Epithelial cell of prostate (primary cell): ENCODE results near the gene IL9.
A peak's percentile ranks its signal among the peaks of the same experiment; 100 is the strongest.

Experiments
- DNase-seq: peaks from one replicate; pipeline ENCODE4 v3.0.0-alpha.2; 2011; ENCODE audit warnings: low read depth, low spot score
- H3K27ac ChIP-seq: fragments of 450-650 bp; 2 replicates; pipeline ENCODE4 v1.5.1; 2017; ENCODE audit warnings: mild to moderate bottlenecking

IL9 gene

DNA sequence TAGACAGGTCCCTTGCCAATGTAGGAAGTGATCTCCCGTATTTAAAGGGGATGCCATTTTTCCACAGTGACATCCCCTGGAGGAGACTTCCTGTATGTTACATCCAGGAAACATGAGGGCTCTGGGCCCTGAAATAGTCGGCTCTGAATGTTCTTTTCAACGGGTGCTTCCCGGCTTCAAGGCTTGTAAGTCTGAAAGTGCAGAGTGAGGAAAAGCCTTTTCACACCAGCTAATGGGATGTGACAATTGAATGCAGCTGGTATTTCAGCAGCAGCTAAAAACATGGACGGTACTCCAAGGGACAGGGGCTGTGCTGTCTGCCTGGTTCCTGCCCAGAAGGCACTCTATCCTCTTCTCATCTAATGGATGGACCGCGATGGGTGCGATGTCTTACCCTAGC, 1.4 kb downstream of the IL9 start:
- no peak overlapping the region for H3K27ac ChIP-seq
- no peak for DNase-seq

GRCh38 chr5:135891791-135892190, 3.9 kb downstream of the IL9 start:
- no peak for DNase-seq
- H3K27ac ChIP-seq: no peak overlapping the region

- H3K27ac ChIP-seq: no peak overlapping the region
- no peak for DNase-seq
These were observed 4.4 kb downstream of the IL9 start for GRCh38 chr5:135891268-135891667.

DNA sequence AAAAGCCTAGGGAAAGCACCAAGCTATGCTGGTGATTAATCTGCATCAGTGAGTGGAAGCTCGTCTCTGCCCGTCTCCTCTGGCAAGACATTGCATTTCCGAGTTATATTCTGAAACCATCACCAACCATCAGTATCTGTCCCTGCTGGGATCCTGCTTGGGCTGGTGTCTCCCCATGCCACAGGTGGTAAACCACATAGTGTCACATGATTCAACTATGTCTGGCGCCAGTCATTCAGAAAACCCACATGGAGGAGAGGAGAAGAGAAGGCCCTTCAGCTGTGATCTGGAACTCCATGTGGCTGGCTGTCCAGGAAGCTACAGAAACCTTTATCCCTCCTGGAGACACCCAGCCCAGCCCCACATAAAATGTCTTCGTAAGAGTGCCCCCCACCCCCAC, 4.8 kb downstream of the IL9 start:
- H3K27ac ChIP-seq: no peak overlapping the region
- no peak for DNase-seq

DNA sequence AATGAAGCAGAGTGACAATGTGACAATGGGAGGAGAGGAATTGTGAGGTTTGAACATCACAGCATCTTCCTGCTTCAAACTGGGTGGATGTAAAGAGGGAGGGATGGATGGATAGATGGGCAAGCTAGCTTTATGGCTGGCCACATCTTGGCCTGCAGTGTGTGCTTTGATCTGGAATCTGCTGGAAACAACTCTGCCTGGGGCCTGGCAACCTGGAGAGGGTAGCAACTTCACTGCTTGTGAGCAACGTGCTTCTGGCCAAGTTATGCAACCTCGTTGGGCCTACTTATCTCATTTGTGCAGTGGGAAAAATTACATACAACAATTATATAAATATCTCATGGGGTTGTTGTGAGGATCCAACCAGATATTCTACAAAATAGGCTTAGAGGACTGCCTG, 5.3 kb downstream of the IL9 start:
- H3K27ac ChIP-seq: no peak overlapping the region
- no peak for DNase-seq

DNA sequence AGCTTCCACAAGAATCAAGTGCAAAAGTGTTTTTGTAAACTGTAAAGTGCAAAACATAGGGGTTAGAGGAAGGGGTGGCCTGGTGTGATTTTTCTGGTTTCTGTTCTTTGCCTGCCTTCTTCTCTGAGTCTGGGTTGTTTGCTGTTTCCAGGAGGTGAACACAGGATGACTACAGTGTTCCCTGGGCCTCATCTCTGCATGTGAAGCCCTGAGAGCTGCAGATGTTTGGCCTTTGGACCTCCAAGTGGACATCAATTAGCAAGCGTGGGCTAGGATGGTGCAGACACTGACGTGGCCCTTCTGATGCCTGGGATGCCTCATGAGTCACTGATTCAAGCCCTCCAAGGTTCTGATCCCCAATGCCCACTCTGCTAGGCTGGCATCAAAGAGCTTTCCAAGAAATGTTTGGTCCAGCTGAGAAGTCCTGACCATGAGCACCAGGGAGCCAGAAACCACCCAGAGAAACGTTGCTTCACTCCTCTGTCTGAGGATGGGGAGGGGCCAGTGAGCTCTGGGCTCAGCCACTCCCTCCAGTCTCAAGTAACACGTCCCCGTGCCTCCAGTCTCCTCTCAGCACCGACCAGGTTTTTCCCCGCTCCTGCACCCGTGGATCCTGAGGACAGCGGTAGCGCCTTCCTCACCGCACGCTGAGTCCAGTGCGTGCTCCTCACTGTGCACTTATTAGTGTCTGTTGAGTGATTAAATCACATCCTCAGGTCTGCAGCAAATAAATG, 7.6 kb downstream of the IL9 start:
- no peak overlapping the region for H3K27ac ChIP-seq
- no peak for DNase-seq

DNA sequence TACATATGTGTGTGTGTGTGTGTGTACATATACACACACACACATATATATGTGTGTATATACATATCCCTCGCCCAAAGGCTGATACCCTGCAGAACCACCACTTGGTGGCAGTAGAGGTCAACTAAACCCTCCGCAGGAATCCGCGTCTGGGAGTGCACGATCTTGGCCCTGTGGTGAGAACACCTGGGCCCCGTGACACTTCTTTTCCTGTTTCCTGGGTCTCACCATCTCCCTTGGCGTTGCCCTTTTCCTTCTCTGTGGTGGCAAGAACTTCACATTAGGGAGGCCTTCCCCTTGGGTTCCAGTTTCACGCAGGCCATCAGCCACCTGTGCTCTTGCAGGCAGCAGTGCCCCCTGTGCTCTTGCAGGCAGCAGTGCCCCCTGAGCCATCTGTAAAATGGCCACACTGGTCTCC, 8.2 kb downstream of the IL9 start:
- peak; percentile 20 for DNase-seq
- H3K27ac ChIP-seq: no peak overlapping the region

DNA sequence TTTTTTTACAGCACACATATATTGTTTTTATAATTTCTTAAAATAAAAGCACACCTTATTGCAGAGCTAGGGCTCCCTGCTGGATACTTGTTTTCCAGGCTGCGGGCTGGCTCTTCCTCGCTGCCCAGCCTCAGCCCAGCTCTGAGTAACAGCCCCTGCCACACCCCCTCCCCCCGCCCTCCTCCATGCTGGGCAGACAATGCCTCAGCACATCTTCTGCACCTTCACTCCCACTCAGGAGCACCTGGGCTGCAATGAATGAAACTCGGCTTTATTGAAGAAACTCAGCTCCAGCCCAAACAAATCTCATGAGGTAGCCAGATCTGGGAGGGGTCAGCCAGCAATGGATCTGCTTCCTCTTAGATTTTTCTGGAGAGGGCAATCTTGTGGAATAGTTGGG, 9.5 kb downstream of the IL9 start:
- no peak for DNase-seq
- H3K27ac ChIP-seq: no peak overlapping the region

GRCh38 chr5:135885031-135885430, 10.6 kb downstream of the IL9 start:
- no peak overlapping the region for H3K27ac ChIP-seq
- no peak for DNase-seq

DNA sequence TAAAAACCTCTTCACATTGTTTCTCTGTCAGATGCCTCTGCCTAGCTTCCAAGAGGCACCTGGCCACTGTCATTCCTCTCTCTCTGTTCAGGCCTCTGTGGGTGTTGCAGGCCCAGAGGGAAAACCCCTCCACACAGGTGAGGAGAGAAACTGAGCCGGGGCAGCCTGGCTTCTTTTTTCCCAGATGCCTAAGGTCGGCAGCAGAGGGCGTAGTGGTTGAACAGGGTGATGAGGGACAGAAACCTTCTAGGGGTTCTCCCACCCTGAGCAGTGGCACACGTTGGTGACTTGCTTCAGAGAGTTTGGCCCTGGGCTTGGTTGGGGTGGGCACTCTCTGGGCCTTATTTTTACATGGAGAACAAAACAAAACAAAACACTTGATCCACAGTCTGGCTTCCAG, 12.2 kb downstream of the IL9 start:
- H3K27ac ChIP-seq: no peak overlapping the region
- DNase-seq: no peak

DNA sequence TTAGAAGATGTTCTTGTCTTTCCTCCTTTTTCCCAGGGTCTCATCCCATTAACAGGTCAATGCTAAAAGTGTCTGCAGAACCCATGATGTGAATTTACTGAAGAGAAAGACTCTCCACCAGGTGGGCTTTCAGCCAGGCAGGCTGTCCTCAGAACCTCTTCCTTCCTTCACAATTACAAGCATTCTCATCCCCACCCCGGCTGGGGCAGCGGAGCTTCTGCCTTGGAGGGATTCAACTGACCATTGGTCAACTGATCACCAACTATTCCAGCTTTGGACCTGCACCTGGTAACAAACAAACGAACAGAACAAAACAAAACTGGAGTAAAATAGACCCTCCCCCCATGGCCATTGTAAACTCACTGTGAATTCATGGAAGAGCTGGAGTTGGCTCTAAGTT, 12.6 kb downstream of the IL9 start:
- DNase-seq: no peak
- H3K27ac ChIP-seq: no peak overlapping the region

- no peak for DNase-seq
These were observed 13.8 kb downstream of the IL9 start for GRCh38 chr5:135881819-135882218.

DNA sequence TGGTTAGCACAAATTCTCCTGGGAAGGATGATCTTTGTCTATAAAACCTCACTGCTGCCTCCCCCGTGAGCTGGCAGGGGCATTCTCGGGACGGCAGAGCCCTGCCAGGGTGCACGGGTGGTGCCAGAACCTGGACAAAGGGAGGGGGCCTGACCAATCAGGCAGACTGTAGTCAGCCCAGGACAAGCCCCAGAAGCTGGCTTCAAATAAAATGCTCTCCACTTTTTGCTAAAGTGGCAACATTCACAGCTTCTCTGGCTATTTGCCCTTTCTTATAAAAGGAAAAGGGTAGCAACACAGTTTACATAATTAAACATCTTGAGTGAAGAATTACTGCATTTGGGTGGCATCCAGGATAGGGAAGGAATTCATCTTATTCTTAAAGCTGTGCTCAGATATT, 14.4 kb downstream of the IL9 start:
- DNase-seq: no peak
- no peak overlapping the region for H3K27ac ChIP-seq

More at GRCh38 chr5:135881819-135882218, 13.8 kb downstream of the IL9 start:
- H3K27ac ChIP-seq: no peak overlapping the region

GRCh38 chr5:135880801-135881200, 14.8 kb downstream of the IL9 start:
- no peak overlapping the region for H3K27ac ChIP-seq
- DNase-seq: no peak

GRCh38 chr5:135880278-135880677, 15.4 kb downstream of the IL9 start:
- no peak overlapping the region for H3K27ac ChIP-seq
- DNase-seq: no peak

DNA sequence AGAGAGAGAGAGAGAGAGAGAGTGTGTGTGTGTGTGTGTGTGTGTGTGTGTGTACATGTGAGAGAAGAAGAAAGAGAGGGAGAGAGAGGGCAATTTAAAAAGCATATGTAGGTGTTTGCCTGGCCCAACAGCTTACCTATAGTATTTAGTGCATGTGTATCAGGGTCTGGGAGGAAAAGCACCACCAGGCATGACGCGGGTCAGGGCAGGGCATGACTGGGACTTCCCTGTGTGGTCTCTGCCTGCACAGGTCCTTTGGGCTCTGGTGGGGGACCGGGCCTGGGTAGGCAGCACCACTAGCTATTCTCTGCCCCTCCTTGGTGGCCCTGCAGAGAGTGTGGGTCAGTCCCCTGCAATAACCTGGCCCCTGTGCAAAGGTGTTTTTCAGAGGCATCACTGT, 16.1 kb downstream of the IL9 start:
- no peak for DNase-seq
- no peak overlapping the region for H3K27ac ChIP-seq

GRCh38 chr5:135878156-135878620, 17.5 kb downstream of the IL9 start:
- no peak overlapping the region for H3K27ac ChIP-seq
- DNase-seq: no peak

DNA sequence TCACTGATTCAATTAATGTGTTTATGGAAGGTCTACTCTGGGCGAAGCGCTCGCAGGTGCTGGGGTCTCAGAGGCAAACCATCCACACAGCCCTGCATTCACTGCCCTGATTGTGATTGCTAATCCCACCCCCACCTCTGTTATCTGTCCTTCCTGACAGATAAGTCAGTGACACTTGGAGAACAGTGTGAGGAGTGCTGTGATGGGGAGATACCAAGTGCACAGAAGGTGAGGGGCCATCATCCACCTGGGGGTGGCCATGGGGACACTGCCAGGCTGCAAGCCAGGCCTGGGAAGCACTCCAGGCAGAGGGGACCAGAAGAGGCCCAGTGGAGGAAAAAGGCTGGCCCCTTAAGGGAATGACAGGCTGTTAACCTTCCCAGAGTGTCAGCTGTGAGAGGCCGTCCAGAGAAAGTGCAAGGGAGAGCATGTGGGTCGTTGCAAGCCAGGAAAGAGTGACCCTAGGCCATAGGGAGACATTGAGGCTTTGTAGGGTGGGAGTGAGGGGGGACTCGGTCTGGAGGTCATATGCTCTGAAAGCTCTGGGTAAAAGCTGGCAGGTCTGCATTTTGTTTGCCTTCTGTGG, 18.0 kb downstream of the IL9 start:
- H3K27ac ChIP-seq: no peak overlapping the region
- DNase-seq: no peak

DNA sequence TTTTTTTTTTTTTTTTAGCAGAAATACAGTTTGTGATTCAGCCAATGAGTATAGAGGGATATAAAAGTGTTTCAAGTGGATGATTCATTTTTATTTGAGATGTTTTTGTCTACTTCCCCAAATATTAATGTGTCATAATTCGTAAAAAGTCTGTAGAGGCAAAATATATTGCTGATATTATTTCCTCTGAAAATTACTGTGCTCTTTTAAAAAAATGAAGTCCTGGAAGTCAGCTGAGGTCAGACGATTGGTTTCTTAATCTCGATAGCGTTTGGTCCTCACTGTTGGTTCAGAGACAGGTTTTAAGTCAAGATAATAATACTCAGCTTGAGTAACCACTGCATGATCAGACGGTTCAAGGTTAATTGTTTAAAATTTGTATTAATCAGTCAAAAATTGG, 19.5 kb downstream of the IL9 start:
- no peak for DNase-seq
- H3K27ac ChIP-seq: no peak overlapping the region

DNA sequence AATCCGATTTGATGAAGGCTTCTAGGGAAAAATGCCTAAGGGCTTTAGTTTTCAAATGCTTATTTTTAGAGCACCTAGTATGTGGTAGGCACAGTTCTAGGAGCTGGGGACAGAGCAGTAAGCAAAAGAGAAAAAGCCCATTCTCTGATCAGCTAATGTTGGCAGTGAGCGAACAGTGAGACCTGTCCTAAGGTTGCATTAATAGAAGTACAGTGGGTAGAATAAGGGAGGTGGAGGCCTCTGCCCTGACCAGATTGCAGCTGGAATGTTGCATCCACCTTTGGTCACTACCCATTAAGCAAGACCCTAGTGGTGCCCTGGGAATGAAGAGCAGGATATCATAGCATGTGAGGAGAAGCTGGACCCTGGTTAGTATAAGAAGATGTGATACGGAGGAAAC, 20.1 kb downstream of the IL9 start:
- no peak overlapping the region for H3K27ac ChIP-seq
- no peak for DNase-seq

DNA sequence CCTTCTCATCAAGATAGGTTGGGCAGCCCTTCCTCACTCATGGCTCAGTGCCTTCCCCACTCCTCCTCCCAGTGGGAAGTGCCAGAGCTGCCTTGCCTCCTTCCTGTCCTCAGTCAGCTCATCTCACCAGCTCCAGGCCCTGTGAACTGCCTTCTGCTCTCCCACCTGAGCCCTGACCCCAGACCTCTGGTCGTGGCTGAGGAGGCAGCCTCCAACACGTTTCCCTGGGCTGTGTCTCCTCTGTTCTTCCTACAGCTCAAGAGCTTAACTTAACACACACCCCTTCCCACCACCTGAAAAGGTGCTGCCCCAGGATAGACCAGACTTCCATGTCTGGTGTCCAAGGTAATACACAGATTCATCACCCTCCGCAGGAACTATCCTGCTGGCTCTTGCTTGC, 21.2 kb downstream of the IL9 start:
- no peak overlapping the region for H3K27ac ChIP-seq
- no peak for DNase-seq

DNA sequence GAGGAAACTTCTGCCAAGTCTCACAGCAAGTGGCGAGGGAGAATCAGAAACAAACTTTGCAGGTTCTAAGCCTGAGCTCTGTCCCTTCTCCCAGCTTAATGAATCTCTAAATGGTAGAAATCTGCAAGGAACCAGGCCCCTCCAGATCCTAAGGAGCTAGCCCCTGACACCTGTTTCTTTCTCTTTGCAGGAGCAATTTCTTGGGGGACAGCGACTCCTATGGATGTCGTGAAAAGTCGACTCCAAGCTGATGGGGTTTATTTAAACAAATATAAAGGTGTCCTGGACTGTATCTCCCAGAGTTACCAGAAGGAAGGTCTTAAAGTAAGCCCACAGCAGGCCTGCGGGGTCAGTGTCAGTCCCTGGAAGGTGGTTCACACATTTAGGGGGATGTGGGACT, 21.8 kb downstream of the IL9 start:
- DNase-seq: no peak
- H3K27ac ChIP-seq: no peak overlapping the region
